HG03064 (cell line): ENCODE results near the gene PLA2G12B.
"Not testable (repeated sequence)": the region's sequence is repeated elsewhere in the genome, so short reads cannot be mapped to it uniquely, and the experiment has no call there.

Experiments
- ATAC-seq: cut with Tn5 transposase; IDR thresholded peaks from one replicate; pipeline ENCODE4 v1.9.1; 2021; ENCODE audit warnings: low read depth; ENCODE audit not compliant: unreplicated experiment

PLA2G12B gene

GRCh38 chr10:72954596-72955554, at the start of gene PLA2G12B:
Gene PLA2G12B (minus strand): TSS chr10:72954806. CDS start chr10:72954685, 121 bp downstream.
- ATAC-seq = no peak

GRCh38 chr10:73003822-73004221, 49.2 kb upstream of the PLA2G12B start:
- ATAC-seq = no peak

GRCh38 chr10:73000973-73001372, 46.4 kb upstream of the PLA2G12B start:
- no peak for ATAC-seq

GRCh38 chr10:72997099-72997498, 42.5 kb upstream of the PLA2G12B start:
- ATAC-seq = no peak

- not testable (repeated sequence) for ATAC-seq
Measured at GRCh38 chr10:72995459-72995858, 40.9 kb upstream of the PLA2G12B start.

- not testable (repeated sequence) for ATAC-seq
Measured at GRCh38 chr10:72989771-72990170, 35.2 kb upstream of the PLA2G12B start.

- ATAC-seq = not testable (repeated sequence)
Measured at GRCh38 chr10:72984618-72985017, 30.0 kb upstream of the PLA2G12B start.

- ATAC-seq = no peak
Measured at GRCh38 chr10:72981882-72982529, 27.4 kb upstream of the PLA2G12B start.

- no peak for ATAC-seq
Measured at GRCh38 chr10:72981028-72981881, 26.6 kb upstream of the PLA2G12B start.

- ATAC-seq = no peak
Measured at GRCh38 chr10:72980348-72980747, 25.7 kb upstream of the PLA2G12B start.

GRCh38 chr10:72979709-72980108, 25.1 kb upstream of the PLA2G12B start:
- ATAC-seq = no peak

- no peak for ATAC-seq
Measured at GRCh38 chr10:72976886-72977285, 22.3 kb upstream of the PLA2G12B start.

GRCh38 chr10:72956001-72956400, 1.4 kb upstream of the PLA2G12B start:
- ATAC-seq = no peak

- no peak for ATAC-seq
Measured at GRCh38 chr10:72954230-72954595, 393 bp downstream of the PLA2G12B start.

GRCh38 chr10:72953687-72954086, 919 bp downstream of the PLA2G12B start:
- ATAC-seq = no peak

GRCh38 chr10:72952642-72953158, 1.9 kb downstream of the PLA2G12B start:
- ATAC-seq = no peak

- ATAC-seq = no peak
Measured at GRCh38 chr10:72952189-72952588, 2.4 kb downstream of the PLA2G12B start.

GRCh38 chr10:72951760-72952159, 2.8 kb downstream of the PLA2G12B start:
- ATAC-seq = no peak

- no peak for ATAC-seq
Measured at GRCh38 chr10:72948762-72949161, 5.8 kb downstream of the PLA2G12B start.

- ATAC-seq = no peak
Measured at GRCh38 chr10:72946963-72947362, 7.6 kb downstream of the PLA2G12B start.
